Psoas muscle (tissue), 8 donors: ENCODE measurements around the gene PRDM2. TPM values are rescaled to one million over a fixed set of nuclear protein-coding genes. Genes with fewer than 3 reads are reported as not detected.

Source experiments
- ATAC-seq, 4 donors: fragments of 200-7000 bp; cut with Tn5 transposase; one replicate each; pipeline ENCODE4 v1.9.1; 2020; ENCODE audit warnings: moderate library complexity in 3 of 4, mild to moderate bottlenecking in 2 of 4
- DNase-seq, 2 donors: peaks; one replicate each; pipeline ENCODE4 v3.0.0-alpha.2; 2020
- H3K27ac ChIP-seq: fragments of 200-600 bp; one replicate; pipeline ENCODE4 v1.8.0; 2022
- H3K27me3 ChIP-seq, 3 donors: fragments of 200-600 bp in 1 of 3; one replicate each; pipeline versions ENCODE4 v1.6.1 to v1.8.0; 2013 to 2022; ENCODE audit warnings: low read length in 2 of 3, mild to moderate bottlenecking in 2 of 3, moderate library complexity in 1 of 3; ENCODE audit not compliant: insufficient read depth in 3 of 3
- H3K36me3 ChIP-seq, 2 donors: fragments of 200-600 bp in 1 of 2; one replicate each; pipeline versions ENCODE4 v1.6.1 to v1.8.0; 2013 to 2022; ENCODE audit warnings: low read depth in 1 of 2, mild to moderate bottlenecking in 1 of 2, moderate library complexity in 1 of 2; ENCODE audit not compliant: insufficient read depth in 1 of 2
- H3K4me1 ChIP-seq: fragments of 200-600 bp; one replicate; pipeline ENCODE4 v1.8.0; 2022
- H3K4me3 ChIP-seq: fragments of 200-600 bp; one replicate; pipeline ENCODE4 v1.8.0; 2022; ENCODE audit warnings: mild to moderate bottlenecking
- H3K9me3 ChIP-seq: fragments of 200-600 bp; one replicate; pipeline ENCODE4 v1.8.0; 2022
- WGBS, 3 donors: extraction: QIAGEN DNeasy Blood & Tissue Kit; methylation state at CpG; one replicate each; pipeline versions ENCODE4 v1.1.6 to v1.1.7; 2013; 5-methylcytosine and 5-hydroxymethylcytosine counted together
- intact Hi-C, 2 donors: fragments of 100-400 bp; cut with DNase I; formaldehyde crosslinking; loops; one replicate each; pipeline versions ENCODE4 v1.11.0 to v1.14.2; 2022
- polyA plus RNA-seq, 3 donors: library from polyadenylated mRNA; stranded (reverse); fragments of 200-250 nt; gene quantifications; one replicate each; pipeline ENCODE4 v1.2.3, GENCODE V29; 2013
- total RNA-seq, 4 donors: library from RNA; stranded (reverse); fragmentation: NEBNext Ultra II Directional in 2 of 4; extraction: Animal tissue kit (Norgen Biotek cat#: 25700) in 2 of 4; gene quantifications; one replicate each; pipeline versions ENCODE4 v1.2.1 to v1.2.4, GENCODE V29; 2021 to 2023
- TF ChIP-seq, protein P1 (sequence below): fragments of 200-600 bp; IDR thresholded peaks from one replicate; pipeline ENCODE4 v1.8.0; 2022; ENCODE audit warnings: antibody characterized with exemption
- donor health status: healthy with polysubstance abuse.
- donor health status: DM: no; HTN: no; CAD: no; lungs with moderate emphysema.
- donor health status: Bipolar disorder and iron deficiency.
- donor health status: healthy.
- donor health status: DM: yes; HTN: yes; CAD: no.
- donor health status: DM: no; HTN: no; CAD: no.
- donor health status: DM: no; HTN: no; CAD: no.
- donor health status: DM: yes; HTN: yes; CAD: no.

The PRDM2 gene
- total and polyA plus RNA-seq, 7 donors = 12.1 to 84.3 (median 44.3) TPM

DNA sequence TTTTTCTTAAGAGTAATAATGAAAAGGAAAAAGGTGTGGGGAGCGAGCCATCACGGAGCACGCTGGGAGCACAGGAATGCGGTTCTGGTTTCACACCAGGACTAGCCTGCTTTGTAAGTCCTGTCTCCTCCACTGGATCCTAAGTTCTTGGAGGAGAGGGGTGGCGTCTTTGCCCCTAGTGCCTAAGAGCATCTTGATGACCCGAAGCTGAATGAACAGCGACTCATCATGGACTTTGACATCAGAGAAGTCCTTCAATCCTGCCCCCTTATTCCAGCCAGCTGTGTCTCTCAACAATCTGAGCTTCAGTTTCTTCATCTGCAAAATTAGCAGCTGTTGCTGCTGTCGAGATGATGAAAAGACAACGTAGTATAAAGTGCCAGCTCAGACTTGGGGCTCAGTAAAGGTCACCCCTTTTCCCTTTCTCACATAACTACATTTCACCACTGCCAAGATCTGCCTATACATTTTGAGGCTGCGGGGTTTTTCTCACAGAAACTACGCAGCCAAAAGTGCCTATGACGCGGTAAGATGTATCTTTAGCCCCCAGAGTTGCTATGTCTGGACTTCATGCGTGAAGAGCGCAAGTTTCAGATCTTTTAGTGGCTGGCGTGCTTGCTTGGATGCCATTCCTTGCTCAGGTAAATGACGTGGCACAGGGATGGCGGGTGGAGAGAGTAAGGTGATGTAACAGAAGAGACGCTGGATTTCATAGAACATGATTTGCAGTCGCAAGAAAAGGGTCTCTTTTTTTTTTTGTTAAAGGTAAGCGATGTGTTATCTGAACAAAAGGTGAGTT lies 4.9 kb upstream of the PRDM2 start:
- peaks cover 0 to 11% (median 2%) of the 10 kb centered on the region in 3 donors for H3K27me3 ChIP-seq
- DNase-seq = no peak

DNA sequence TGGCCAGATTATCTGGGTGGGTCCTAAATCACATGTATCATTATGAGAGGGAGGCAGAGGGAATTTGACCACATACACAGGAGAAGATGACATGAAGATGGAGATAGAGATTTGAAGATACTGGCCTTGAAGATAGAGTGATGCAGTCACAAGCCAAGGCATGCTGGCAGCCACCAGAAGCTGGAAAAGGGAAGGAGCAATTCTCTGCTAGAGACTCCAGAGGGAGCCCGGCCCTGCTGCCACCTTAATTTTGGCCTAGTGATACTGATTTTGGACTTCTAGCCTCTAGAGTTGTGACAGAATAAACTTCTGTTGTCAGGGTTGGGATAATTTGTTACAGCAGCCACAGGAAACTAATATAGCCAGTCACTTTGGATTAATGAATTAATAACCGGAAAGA lies 2.2 kb upstream of the PRDM2 start:
- Histone ChIP-seq H3K27me3 (peaks cover 0 to 11% (median 2%) of the 10 kb centered on the region in 3 donors), H3K4me1 (peaks cover 7% of the 10 kb centered on the region), H3K36me3 (no peaks in the 10 kb centered on the region), H3K27ac (no peak overlapping the region), H3K9me3 (no peaks in the 10 kb centered on the region), H3K4me3 (no peak overlapping the region)
- TF ChIP-seq, protein P1, sequence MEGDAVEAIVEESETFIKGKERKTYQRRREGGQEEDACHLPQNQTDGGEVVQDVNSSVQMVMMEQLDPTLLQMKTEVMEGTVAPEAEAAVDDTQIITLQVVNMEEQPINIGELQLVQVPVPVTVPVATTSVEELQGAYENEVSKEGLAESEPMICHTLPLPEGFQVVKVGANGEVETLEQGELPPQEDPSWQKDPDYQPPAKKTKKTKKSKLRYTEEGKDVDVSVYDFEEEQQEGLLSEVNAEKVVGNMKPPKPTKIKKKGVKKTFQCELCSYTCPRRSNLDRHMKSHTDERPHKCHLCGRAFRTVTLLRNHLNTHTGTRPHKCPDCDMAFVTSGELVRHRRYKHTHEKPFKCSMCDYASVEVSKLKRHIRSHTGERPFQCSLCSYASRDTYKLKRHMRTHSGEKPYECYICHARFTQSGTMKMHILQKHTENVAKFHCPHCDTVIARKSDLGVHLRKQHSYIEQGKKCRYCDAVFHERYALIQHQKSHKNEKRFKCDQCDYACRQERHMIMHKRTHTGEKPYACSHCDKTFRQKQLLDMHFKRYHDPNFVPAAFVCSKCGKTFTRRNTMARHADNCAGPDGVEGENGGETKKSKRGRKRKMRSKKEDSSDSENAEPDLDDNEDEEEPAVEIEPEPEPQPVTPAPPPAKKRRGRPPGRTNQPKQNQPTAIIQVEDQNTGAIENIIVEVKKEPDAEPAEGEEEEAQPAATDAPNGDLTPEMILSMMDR = no peak
- DNase-seq (no peak), ATAC-seq (no peak)
- intact Hi-C loops = no loop called here
- 95 to 100% (median 97%) methylated on average over 2 of the region's 2 CpGs for WGBS, 3 donors

More for the DNA sequence above, 4.9 kb upstream of the PRDM2 start:
- intact Hi-C loops = no loop called here
- no peaks in the 10 kb centered on the region for H3K4me1 ChIP-seq
- no peaks in the 10 kb centered on the region for H3K9me3 ChIP-seq
- no peak overlapping the region for H3K4me3 ChIP-seq
- TF ChIP-seq, protein P1 = no peak
- no peaks in the 10 kb centered on the region for H3K36me3 ChIP-seq
- 75 to 76% (median 75%) methylated on average over 21 of the region's 21 CpGs for WGBS, 3 donors
- no peak overlapping the region for H3K27ac ChIP-seq
- no peak for ATAC-seq

- ATAC-seq (peak; percentile 43 to 63 (median 50)), DNase-seq (no peak)
- peaks cover 0 to 9% (median 2%) of the 10 kb centered on the region in 3 donors for H3K27me3 ChIP-seq
- H3K9me3 ChIP-seq = no peaks in the 10 kb centered on the region
- TF ChIP-seq, protein P1 = no peak
- 51 to 56% (median 54%) methylated on average over 16 of the region's 16 CpGs for WGBS, 3 donors
- peak overlapping the region; percentile 79 for H3K4me3 ChIP-seq
- H3K27ac ChIP-seq = peak overlapping the region; percentile 84
- H3K36me3 ChIP-seq = no peaks in the 10 kb centered on the region
- peaks cover 7% of the 10 kb centered on the region for H3K4me1 ChIP-seq
- intact Hi-C loops = no loop called here
Observed at GRCh38 chr1:13699510-13699909, 478 bp upstream of the PRDM2 start.

GRCh38 chr1:13700521-13701270 lies 708 bp downstream of the PRDM2 start:
- DNase-seq (peak; percentile 53 to 67), ATAC-seq (peak; percentile 59 to 82 (median 76))
- Histone ChIP-seq H3K27me3 (no peaks in the 10 kb centered on the region), H3K4me1 (peaks cover 7% of the 10 kb centered on the region), H3K9me3 (no peaks in the 10 kb centered on the region), H3K36me3 (no peaks in the 10 kb centered on the region), H3K27ac (peak overlapping the region; percentile 84), H3K4me3 (peak overlapping the region; percentile 79)
- WGBS, 3 donors = 7 to 24% (median 11%) methylated on average over 24 to 48 of the region's 48 CpGs
- intact Hi-C loops = loop anchor here in 1 of 2 donors (5.0 kb wide), 1 partner anchor 47 kb away; no protein-coding TSS in a partner anchor
- TF ChIP-seq, protein P1 = no peak
